ENCODE data around the gene ATXN1. TPM values are rescaled to one million over a fixed set of nuclear protein-coding genes. Genes with fewer than 3 reads are reported as not detected.

ATXN1 gene
- total and polyA plus RNA-seq, 7 experiments from 2014 or later: 1.5 to 82.7 (median 42.4) TPM

GRCh38 chr6:16698162-16698533 is 63.1 kb downstream of the ATXN1 start:
- intact Hi-C loops (cut with micrococcal nuclease): loop anchor here in 1 of 2 donors (2.0 to 5.0 kb wide), 2 partner anchors 15 to 34 kb away; no protein-coding TSS in a partner anchor
- Mint-ChIP-seq H3K27me3 (no peaks in the 10 kb centered on the region), H3K27ac (peak overlapping the region in 3 of 9 donors; percentile 26 to 76 (median 29)), H3K4me1 (peaks cover 26 to 64% (median 32%) of the 10 kb centered on the region in 7 donors), H3K4me3 (peak overlapping the region in 1 of 10 donors; percentile 55), H3K36me3 (peaks cover 0 to 30% (median 0%) of the 10 kb centered on the region in 5 donors), H3K9me3 (no peaks in the 10 kb centered on the region)
- ATAC-seq (no peak), DNase-seq (no peak)
- no peaks in the 10 kb centered on the region for H3K9me3 ChIP-seq (ENCODE audit: control insufficient read depth in 2 of 3, low read length in 3 of 3)
- H3K4me1 ChIP-seq (ENCODE audit: control insufficient read depth in 2 of 2, insufficient read depth in 2 of 2, low read length in 2 of 2): peaks cover 0 to 52% of the 10 kb centered on the region in 2 donors
- CTCF ChIA-PET: interaction anchor here (0.6 kb wide), 1 partner anchor 366 kb away, joined by 3 read pairs; no protein-coding TSS in a partner anchor
- H3K27me3 ChIP-seq (ENCODE audit: control insufficient read depth in 2 of 2, insufficient read depth in 2 of 2, low read length in 2 of 2): no peaks in the 10 kb centered on the region
- POLR2A ChIA-PET: no interaction called here
- H3K36me3 ChIP-seq (ENCODE audit: control insufficient read depth in 2 of 3, insufficient read depth in 3 of 3, low read length in 3 of 3): no peaks in the 10 kb centered on the region
- no peak overlapping the region for H3K27ac ChIP-seq (ENCODE audit: low read depth, low read length)
- peak overlapping the region; percentile 31 for H3K4me3 ChIP-seq (ENCODE audit: low read length)

DNA sequence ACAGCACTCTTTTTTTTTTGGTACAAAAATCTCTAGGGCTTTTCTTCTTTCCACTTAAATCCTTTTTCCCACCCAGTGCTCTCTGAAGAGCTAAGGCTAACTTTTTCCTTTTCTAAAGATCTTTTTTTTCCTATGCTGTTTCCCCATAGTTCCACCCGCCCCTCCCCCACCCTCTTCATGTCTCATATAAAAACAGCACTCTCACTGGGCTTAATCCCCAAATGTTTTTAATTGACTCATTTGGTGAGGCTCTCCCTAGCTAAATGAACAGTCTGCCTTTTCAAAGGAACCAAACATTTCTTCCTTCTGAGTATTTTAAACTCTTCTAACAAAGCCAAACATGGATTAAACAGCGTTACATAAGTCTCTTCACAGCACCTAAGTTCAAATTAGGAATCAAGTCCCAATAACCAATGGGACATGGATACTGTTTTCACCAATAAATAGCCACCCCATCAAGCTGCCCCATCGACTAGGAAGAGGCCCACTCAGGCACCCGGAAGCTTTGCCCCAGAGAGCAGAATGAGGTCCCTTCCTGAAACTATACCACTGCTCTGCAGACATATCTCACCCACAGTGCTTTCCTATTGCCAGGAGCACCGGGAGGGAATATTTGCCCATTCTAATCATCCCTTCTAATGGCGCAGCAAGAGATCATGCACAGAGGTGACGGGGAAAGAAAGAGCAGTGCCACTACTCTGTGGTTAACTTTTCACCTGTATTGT is 63.7 kb downstream of the ATXN1 start:
- no peak for DNase-seq
- H3K27me3 ChIP-seq (ENCODE audit: control insufficient read depth in 2 of 2, insufficient read depth in 2 of 2, low read length in 2 of 2): no peaks in the 10 kb centered on the region
- intact Hi-C loops (cut with micrococcal nuclease): loop anchor here in 1 of 2 donors (2.0 to 5.0 kb wide), 2 partner anchors 15 to 35 kb away; no protein-coding TSS in a partner anchor
- Mint-ChIP-seq H3K4me3 (peak overlapping the region in 1 of 10 donors; percentile 55), H3K27me3 (no peaks in the 10 kb centered on the region), H3K4me1 (peaks cover 26 to 64% (median 33%) of the 10 kb centered on the region in 7 donors), H3K27ac (peak overlapping the region in 3 of 9 donors; percentile 26 to 76 (median 29)), H3K36me3 (peaks cover 0 to 28% (median 0%) of the 10 kb centered on the region in 5 donors), H3K9me3 (no peaks in the 10 kb centered on the region)
- CTCF ChIA-PET: interaction anchor here (0.5 to 0.6 kb wide), 2 partner anchors 62 to 366 kb away, joined by 3 to 5 read pairs; no protein-coding TSS in a partner anchor
- peak overlapping the region; percentile 31 for H3K4me3 ChIP-seq (ENCODE audit: low read length)
- POLR2A ChIA-PET: interaction anchor here (0.6 to 0.9 kb wide), 2 partner anchors 17 to 72 kb away, joined by 3 to 4 read pairs; no protein-coding TSS in a partner anchor
- H3K27ac ChIP-seq (ENCODE audit: low read depth, low read length): no peak overlapping the region
- ATAC-seq: no peak
- H3K9me3 ChIP-seq (ENCODE audit: control insufficient read depth in 2 of 3, low read length in 3 of 3): no peaks in the 10 kb centered on the region
- H3K4me1 ChIP-seq (ENCODE audit: control insufficient read depth in 2 of 2, insufficient read depth in 2 of 2, low read length in 2 of 2): peaks cover 0 to 56% of the 10 kb centered on the region in 2 donors
- no peaks in the 10 kb centered on the region for H3K36me3 ChIP-seq (ENCODE audit: control insufficient read depth in 2 of 3, insufficient read depth in 3 of 3, low read length in 3 of 3)

- Histone ChIP-seq H3K9me3 (ENCODE audit: control insufficient read depth in 2 of 3, low read length in 3 of 3) (no peaks in the 10 kb centered on the region), H3K36me3 (ENCODE audit: control insufficient read depth in 2 of 3, insufficient read depth in 3 of 3, low read length in 3 of 3) (no peaks in the 10 kb centered on the region), H3K27me3 (ENCODE audit: control insufficient read depth in 2 of 2, insufficient read depth in 2 of 2, low read length in 2 of 2) (no peaks in the 10 kb centered on the region), H3K4me3 (ENCODE audit: low read length) (no peak overlapping the region), H3K27ac (ENCODE audit: low read depth, low read length) (no peak overlapping the region), H3K4me1 (ENCODE audit: control insufficient read depth in 2 of 2, insufficient read depth in 2 of 2, low read length in 2 of 2) (peaks cover 0 to 65% of the 10 kb centered on the region in 2 donors)
- CTCF ChIA-PET: interaction anchor here (0.7 kb wide), 1 partner anchor 67 kb away, joined by 3 read pairs; no protein-coding TSS in a partner anchor
- Mint-ChIP-seq H3K27me3 (no peaks in the 10 kb centered on the region), H3K9me3 (no peaks in the 10 kb centered on the region), H3K4me3 (no peak overlapping the region), H3K27ac (no peak overlapping the region), H3K4me1 (peaks cover 28 to 71% (median 34%) of the 10 kb centered on the region in 7 donors), H3K36me3 (peaks cover 0 to 24% (median 0%) of the 10 kb centered on the region in 5 donors)
- DNase-seq: no peak
- intact Hi-C loops (cut with micrococcal nuclease): loop anchor here in 1 of 2 donors (5.0 kb wide), 1 partner anchor 36 kb away; no protein-coding TSS in a partner anchor
- POLR2A ChIA-PET: no interaction called here
- ATAC-seq: no peak
Observed at GRCh38 chr6:16696496-16696895, 64.8 kb downstream of the ATXN1 start.

DNA sequence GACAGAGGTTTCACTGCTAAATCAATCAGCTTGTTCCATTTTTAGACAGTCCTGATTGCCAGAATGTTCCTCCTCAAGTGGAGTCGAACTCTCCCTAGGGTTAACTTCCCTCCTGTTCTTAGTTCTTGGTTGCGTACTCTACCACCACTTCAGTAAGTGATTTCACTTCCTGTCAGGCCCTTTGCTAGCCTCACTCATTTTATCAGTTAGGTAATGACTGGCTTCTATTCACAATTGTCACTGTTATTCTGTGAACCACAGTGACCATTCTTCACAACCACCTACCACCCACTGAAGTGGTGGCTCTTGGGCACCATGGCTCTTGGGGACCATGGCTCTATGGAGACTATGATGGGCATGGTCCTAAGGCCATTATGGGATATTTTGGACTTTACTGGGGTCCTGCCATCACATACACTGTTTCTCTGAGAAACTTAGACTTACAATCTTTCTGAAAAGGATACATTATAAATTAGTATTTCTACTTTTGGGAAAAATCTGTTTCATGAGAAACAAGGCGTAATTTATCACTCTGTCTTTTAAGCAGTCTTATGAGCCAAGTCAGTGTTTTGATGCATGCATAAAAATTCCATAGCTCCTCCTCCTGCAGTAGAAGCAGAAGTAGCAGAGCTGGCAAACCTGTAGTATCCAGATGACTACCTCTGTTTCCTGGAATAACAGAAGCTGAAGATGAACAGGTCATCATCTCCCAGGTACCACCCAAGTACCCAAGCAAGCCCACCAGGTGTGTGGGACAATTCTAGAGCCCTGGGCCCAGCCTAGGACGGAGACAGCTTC is 66.3 kb downstream of the ATXN1 start:
- no peaks in the 10 kb centered on the region for H3K36me3 ChIP-seq (ENCODE audit: control insufficient read depth in 2 of 3, insufficient read depth in 3 of 3, low read length in 3 of 3)
- H3K4me3 ChIP-seq (ENCODE audit: low read length): no peak overlapping the region
- H3K27me3 ChIP-seq (ENCODE audit: control insufficient read depth in 2 of 2, insufficient read depth in 2 of 2, low read length in 2 of 2): no peaks in the 10 kb centered on the region
- Mint-ChIP-seq H3K9me3 (no peaks in the 10 kb centered on the region), H3K36me3 (peaks cover 0 to 34% (median 3%) of the 10 kb centered on the region in 5 donors), H3K4me1 (peaks cover 16 to 71% (median 33%) of the 10 kb centered on the region in 7 donors), H3K27me3 (no peaks in the 10 kb centered on the region), H3K4me3 (no peak overlapping the region), H3K27ac (peak overlapping the region in 2 of 9 donors; percentile 24 to 39)
- DNase-seq (no peak), ATAC-seq (peak; percentile 71)
- CTCF ChIA-PET: no interaction called here
- peaks cover 0 to 62% of the 10 kb centered on the region in 2 donors for H3K4me1 ChIP-seq (ENCODE audit: control insufficient read depth in 2 of 2, insufficient read depth in 2 of 2, low read length in 2 of 2)
- no peaks in the 10 kb centered on the region for H3K9me3 ChIP-seq (ENCODE audit: control insufficient read depth in 2 of 3, low read length in 3 of 3)
- intact Hi-C loops (cut with micrococcal nuclease): loop anchor here in 1 of 2 donors (5.0 kb wide), 1 partner anchor 37 kb away; no protein-coding TSS in a partner anchor
- POLR2A ChIA-PET: no interaction called here
- no peak overlapping the region for H3K27ac ChIP-seq (ENCODE audit: low read depth, low read length)

- Mint-ChIP-seq H3K4me1 (peaks cover 18 to 73% (median 31%) of the 10 kb centered on the region in 7 donors), H3K27me3 (no peaks in the 10 kb centered on the region), H3K27ac (peak overlapping the region in 2 of 9 donors; percentile 56 to 79), H3K4me3 (peak overlapping the region in 1 of 10 donors; percentile 59), H3K36me3 (peaks cover 0 to 30% (median 3%) of the 10 kb centered on the region in 5 donors), H3K9me3 (no peaks in the 10 kb centered on the region)
- H3K4me1 ChIP-seq (ENCODE audit: control insufficient read depth in 2 of 2, insufficient read depth in 2 of 2, low read length in 2 of 2): peaks cover 0 to 54% of the 10 kb centered on the region in 2 donors
- POLR2A ChIA-PET: interaction anchor here (0.7 kb wide), 1 partner anchor 174 kb away, joined by 3 read pairs; no protein-coding TSS in a partner anchor
- DNase-seq: no peak
- no peak overlapping the region for H3K4me3 ChIP-seq (ENCODE audit: low read length)
- peak; percentile 55 for ATAC-seq
- intact Hi-C loops (cut with micrococcal nuclease): loop anchor here in 1 of 2 donors (1.0 kb wide), 1 partner anchor 9 kb away; no protein-coding TSS in a partner anchor
- no peak overlapping the region for H3K27ac ChIP-seq (ENCODE audit: low read depth, low read length)
- no peaks in the 10 kb centered on the region for H3K27me3 ChIP-seq (ENCODE audit: control insufficient read depth in 2 of 2, insufficient read depth in 2 of 2, low read length in 2 of 2)
- H3K36me3 ChIP-seq (ENCODE audit: control insufficient read depth in 2 of 3, insufficient read depth in 3 of 3, low read length in 3 of 3): no peaks in the 10 kb centered on the region
- H3K9me3 ChIP-seq (ENCODE audit: control insufficient read depth in 2 of 3, low read length in 3 of 3): no peaks in the 10 kb centered on the region
- CTCF ChIA-PET: interaction anchor here (0.6 kb wide), 1 partner anchor 282 kb away, joined by 3 read pairs; no protein-coding TSS in a partner anchor
Observed at GRCh38 chr6:16691324-16691723, 69.9 kb downstream of the ATXN1 start.

- ATAC-seq (no peak), DNase-seq (peak in 1 of 9 donors; percentile 58)
- CTCF ChIA-PET: interaction anchor here (0.6 kb wide), 1 partner anchor 281 kb away, joined by 3 read pairs; no protein-coding TSS in a partner anchor
- Histone ChIP-seq H3K4me1 (ENCODE audit: control insufficient read depth in 2 of 2, insufficient read depth in 2 of 2, low read length in 2 of 2) (peaks cover 0 to 55% of the 10 kb centered on the region in 2 donors), H3K27me3 (ENCODE audit: control insufficient read depth in 2 of 2, insufficient read depth in 2 of 2, low read length in 2 of 2) (no peaks in the 10 kb centered on the region), H3K9me3 (ENCODE audit: control insufficient read depth in 2 of 3, low read length in 3 of 3) (no peaks in the 10 kb centered on the region), H3K4me3 (ENCODE audit: low read length) (no peak overlapping the region), H3K27ac (ENCODE audit: low read depth, low read length) (no peak overlapping the region), H3K36me3 (ENCODE audit: control insufficient read depth in 2 of 3, insufficient read depth in 3 of 3, low read length in 3 of 3) (no peaks in the 10 kb centered on the region)
- no peaks in the 10 kb centered on the region for H3K9me3 Mint-ChIP-seq
- no peaks in the 10 kb centered on the region for H3K27me3 Mint-ChIP-seq
- POLR2A ChIA-PET: no interaction called here
- H3K36me3 Mint-ChIP-seq: peaks cover 0 to 30% (median 3%) of the 10 kb centered on the region in 5 donors
- intact Hi-C loops (cut with micrococcal nuclease): loop anchor here in 1 of 2 donors (1.0 kb wide), 1 partner anchor 10 kb away; no protein-coding TSS in a partner anchor
- peak overlapping the region in 1 of 10 donors; percentile 80 for H3K4me3 Mint-ChIP-seq
- H3K4me1 Mint-ChIP-seq: peaks cover 18 to 76% (median 31%) of the 10 kb centered on the region in 7 donors
- peak overlapping the region in 1 of 9 donors; percentile 86 for H3K27ac Mint-ChIP-seq
Observed at GRCh38 chr6:16690608-16691142, 70.6 kb downstream of the ATXN1 start.
